Activated T-cell treated with anti-CD3 and anti-CD28 coated beads, Interleukin-2, amount 50 U/mL, for 24 hours (primary cell): ENCODE results near the gene HOTAIR.

Experiments
- DNase-seq: peaks from one replicate; pipeline ENCODE4 v3.0.0-alpha.2; 2020
- H3K27ac Mint-ChIP-seq: 2 replicates; pipeline ENCODE4 v1.8.0; 2020; ENCODE audit warnings: mild to moderate bottlenecking, mixed read lengths
- H3K27me3 Mint-ChIP-seq: 2 replicates; pipeline ENCODE4 v1.8.0; 2020; ENCODE audit warnings: mixed read lengths
- H3K36me3 Mint-ChIP-seq: 2 replicates; pipeline ENCODE4 v1.8.0; 2020; ENCODE audit warnings: low read depth, mixed read lengths
- H3K4me1 Mint-ChIP-seq: 2 replicates; pipeline ENCODE4 v1.8.0; 2020; ENCODE audit warnings: low read depth, mixed read lengths
- H3K4me3 Mint-ChIP-seq: 2 replicates; pipeline ENCODE4 v1.8.0; 2020; ENCODE audit warnings: mild to moderate bottlenecking, moderate library complexity, mixed read lengths
- H3K9me3 Mint-ChIP-seq: 2 replicates; pipeline ENCODE4 v1.8.0; 2020; ENCODE audit warnings: mixed read lengths

Gene HOTAIR

DNA sequence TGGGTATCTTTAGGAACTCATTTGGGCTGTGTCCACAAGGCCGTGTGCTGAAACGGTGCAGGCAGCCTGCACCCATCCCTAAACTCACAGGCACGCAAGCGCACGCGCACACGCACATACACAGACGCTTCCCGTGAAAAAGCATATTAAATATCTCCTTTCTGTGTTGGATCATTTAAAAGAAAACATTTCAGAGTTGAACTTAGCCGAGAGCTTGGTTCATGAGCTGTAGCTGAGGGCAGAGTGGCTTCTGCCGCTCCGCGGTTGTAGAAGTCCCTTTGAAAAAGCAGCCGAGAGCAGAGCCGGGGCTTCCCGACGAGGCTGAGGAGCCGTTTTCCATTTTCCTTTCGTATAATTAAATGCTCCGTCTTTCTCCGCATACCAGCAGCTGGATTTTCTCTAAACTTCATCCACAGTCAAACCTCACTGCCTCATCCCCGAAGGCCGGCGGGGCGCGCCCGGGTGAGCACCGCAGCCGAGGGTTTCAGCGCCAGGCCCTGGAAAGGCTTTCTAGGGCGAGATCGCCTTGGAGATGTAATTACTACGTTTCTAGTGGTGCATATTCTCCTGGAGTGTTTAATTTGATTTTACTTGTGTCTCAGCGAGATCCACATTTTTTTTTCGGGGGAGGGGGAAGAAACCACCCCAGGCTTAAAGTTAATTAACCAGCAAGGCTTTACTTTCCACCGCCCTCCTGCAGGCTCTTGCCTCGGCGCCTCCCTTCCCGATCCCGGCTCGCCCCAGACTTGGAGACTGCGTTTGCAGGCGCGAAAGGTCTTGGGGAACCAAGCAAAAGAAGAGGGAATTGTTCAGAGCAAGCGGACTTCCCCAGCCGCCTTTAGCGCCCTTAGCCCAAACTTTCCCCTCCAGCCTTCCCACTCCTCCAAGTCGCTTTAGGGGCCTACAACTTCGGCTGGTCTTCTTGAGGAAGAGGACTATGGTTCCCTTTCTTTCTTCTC is 39.1 kb downstream of the HOTAIR start:
- Mint-ChIP-seq H3K9me3 (no peaks in the 10 kb centered on the region), H3K4me3 (peak overlapping the region; percentile 37), H3K36me3 (no peaks in the 10 kb centered on the region), H3K4me1 (peaks cover 12% of the 10 kb centered on the region), H3K27me3 (peaks cover 93% of the 10 kb centered on the region), H3K27ac (no peak overlapping the region)
- no peak for DNase-seq

DNA sequence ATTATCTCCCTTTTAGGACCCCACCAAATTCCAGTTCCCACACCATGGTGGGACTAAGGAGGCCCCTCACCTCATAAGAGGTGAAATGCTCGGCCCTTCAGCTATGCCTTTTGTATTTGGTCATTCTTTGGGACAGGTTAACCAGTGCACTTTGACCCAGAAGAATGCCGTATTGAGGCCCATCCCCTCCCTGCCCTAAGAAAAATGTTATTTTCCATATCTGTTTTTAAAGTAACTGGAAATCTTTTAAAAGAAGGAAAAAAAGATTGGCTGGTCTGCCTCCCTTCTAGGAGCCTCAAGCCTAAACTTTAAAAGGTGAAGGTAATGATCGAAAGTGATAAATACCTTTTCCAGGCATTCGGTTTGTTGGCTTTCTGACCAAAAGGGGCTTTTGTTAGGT is 41.8 kb downstream of the HOTAIR start:
- peaks cover 7% of the 10 kb centered on the region for H3K4me1 Mint-ChIP-seq
- H3K27me3 Mint-ChIP-seq, result peaks cover 94% of the 10 kb centered on the region
- H3K4me3 Mint-ChIP-seq, result no peak overlapping the region
- H3K27ac Mint-ChIP-seq, result no peak overlapping the region
- H3K9me3 Mint-ChIP-seq, result no peaks in the 10 kb centered on the region
- no peak for DNase-seq
- H3K36me3 Mint-ChIP-seq, result no peaks in the 10 kb centered on the region

DNA sequence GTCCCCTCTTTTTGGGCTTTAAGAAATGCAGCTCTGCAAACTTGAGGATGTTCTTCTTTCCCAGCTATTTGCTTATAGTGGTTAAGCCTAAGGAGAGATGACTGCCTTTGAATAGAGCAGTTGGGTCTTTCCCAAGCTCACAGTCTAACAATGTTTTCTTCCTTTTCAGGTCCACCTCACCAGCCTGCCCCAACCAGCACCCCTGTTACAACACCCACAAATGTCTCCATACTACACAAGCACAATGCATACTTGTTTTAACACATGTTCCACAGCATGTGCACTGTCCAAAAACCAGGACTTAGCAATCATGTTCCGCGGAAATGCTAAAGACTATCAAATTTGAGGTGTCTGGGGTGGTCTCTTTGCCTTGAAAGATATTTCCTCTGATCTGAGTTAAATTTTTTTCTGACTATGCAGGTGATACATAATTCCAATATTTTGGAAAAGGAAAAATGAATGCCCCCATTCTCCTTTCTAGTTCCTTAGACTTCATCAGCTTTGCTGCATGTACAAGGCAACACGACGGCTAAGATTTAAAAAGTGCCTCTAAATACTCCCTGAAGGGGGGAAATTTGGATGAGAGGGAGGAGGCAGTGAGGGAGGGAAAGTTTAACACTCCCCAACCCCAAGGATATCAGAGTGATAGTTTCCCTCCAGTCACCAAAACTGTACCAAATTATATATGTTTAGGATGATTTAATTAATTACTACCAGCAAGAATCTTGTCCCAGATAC is 42.7 kb downstream of the HOTAIR start:
- H3K36me3 Mint-ChIP-seq, result no peaks in the 10 kb centered on the region
- H3K9me3 Mint-ChIP-seq, result no peaks in the 10 kb centered on the region
- no peak for DNase-seq
- no peak overlapping the region for H3K27ac Mint-ChIP-seq
- H3K4me1 Mint-ChIP-seq, result peaks cover 6% of the 10 kb centered on the region
- no peak overlapping the region for H3K4me3 Mint-ChIP-seq
- peaks cover 94% of the 10 kb centered on the region for H3K27me3 Mint-ChIP-seq

GRCh38 chr12:53930591-53931255 is 44.0 kb downstream of the HOTAIR start:
- H3K36me3 Mint-ChIP-seq, result no peaks in the 10 kb centered on the region
- no peak for DNase-seq
- H3K4me3 Mint-ChIP-seq, result no peak overlapping the region

GRCh38 chr12:53929527-53929926 is 45.2 kb downstream of the HOTAIR start:
- no peak for DNase-seq
- Mint-ChIP-seq H3K27ac (no peak overlapping the region), H3K4me1 (no peaks in the 10 kb centered on the region), H3K27me3 (peaks cover 95% of the 10 kb centered on the region), H3K4me3 (no peak overlapping the region), H3K9me3 (no peaks in the 10 kb centered on the region), H3K36me3 (no peaks in the 10 kb centered on the region)

More at GRCh38 chr12:53930591-53931255, 44.0 kb downstream of the HOTAIR start:
- Mint-ChIP-seq H3K9me3 (no peaks in the 10 kb centered on the region), H3K4me1 (peaks cover 4% of the 10 kb centered on the region), H3K27ac (no peak overlapping the region), H3K27me3 (peaks cover 94% of the 10 kb centered on the region)

DNA sequence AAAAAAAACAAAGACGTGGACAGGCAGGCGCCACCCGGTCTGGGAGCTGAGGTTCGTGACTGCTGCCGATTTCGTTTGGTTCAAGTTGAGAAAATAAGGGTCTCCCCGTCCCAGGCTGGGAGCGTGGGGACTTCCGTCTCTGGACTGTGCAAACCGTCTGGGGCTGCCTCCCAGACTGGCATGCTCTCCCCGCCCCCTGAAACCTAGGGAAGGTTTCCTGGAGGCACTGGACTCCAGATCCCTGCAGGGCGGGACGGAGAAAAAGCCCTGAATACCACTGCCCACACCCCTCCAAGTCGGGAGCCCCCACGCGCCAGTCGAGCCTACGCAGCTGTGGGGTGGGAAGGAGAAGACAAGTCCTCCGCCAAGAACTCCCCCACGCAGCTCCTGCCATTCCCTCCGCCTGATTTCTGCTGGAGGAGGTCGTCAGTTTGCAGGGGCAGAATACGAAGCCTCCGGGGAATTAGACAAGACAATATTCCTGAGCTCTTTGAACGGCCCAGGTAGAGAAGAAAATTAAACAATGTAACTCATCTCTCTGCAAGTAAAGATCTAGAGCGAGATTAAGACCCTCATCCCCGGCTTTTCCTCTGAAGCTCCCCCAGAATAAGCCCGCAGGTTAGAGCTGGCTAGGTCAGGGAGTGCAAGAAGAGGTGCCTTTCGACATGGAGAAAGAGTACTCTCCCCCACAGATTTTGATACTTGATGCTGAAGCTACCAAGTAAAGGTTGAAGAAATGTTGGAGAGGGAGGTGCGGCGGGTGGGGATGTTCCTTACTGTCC is 46.5 kb downstream of the HOTAIR start:
- Mint-ChIP-seq H3K4me3 (no peak overlapping the region), H3K9me3 (no peaks in the 10 kb centered on the region), H3K27ac (no peak overlapping the region)

GRCh38 chr12:53927220-53928029 is 47.3 kb downstream of the HOTAIR start:
- Mint-ChIP-seq H3K27ac (no peak overlapping the region), H3K36me3 (no peaks in the 10 kb centered on the region), H3K27me3 (peaks cover 94% of the 10 kb centered on the region), H3K4me3 (no peak overlapping the region), H3K9me3 (no peaks in the 10 kb centered on the region), H3K4me1 (no peaks in the 10 kb centered on the region)
- DNase-seq, result no peak

More for the DNA sequence above, 46.5 kb downstream of the HOTAIR start:
- DNase-seq, result no peak
- Mint-ChIP-seq H3K4me1 (no peaks in the 10 kb centered on the region), H3K27me3 (peaks cover 95% of the 10 kb centered on the region), H3K36me3 (no peaks in the 10 kb centered on the region)

- Mint-ChIP-seq H3K9me3 (no peaks in the 10 kb centered on the region), H3K4me1 (no peaks in the 10 kb centered on the region), H3K27me3 (peaks cover 92% of the 10 kb centered on the region), H3K4me3 (no peak overlapping the region), H3K27ac (no peak overlapping the region), H3K36me3 (no peaks in the 10 kb centered on the region)
- DNase-seq, result no peak
These were observed 50.0 kb downstream of the HOTAIR start for GRCh38 chr12:53924521-53925405.

DNA sequence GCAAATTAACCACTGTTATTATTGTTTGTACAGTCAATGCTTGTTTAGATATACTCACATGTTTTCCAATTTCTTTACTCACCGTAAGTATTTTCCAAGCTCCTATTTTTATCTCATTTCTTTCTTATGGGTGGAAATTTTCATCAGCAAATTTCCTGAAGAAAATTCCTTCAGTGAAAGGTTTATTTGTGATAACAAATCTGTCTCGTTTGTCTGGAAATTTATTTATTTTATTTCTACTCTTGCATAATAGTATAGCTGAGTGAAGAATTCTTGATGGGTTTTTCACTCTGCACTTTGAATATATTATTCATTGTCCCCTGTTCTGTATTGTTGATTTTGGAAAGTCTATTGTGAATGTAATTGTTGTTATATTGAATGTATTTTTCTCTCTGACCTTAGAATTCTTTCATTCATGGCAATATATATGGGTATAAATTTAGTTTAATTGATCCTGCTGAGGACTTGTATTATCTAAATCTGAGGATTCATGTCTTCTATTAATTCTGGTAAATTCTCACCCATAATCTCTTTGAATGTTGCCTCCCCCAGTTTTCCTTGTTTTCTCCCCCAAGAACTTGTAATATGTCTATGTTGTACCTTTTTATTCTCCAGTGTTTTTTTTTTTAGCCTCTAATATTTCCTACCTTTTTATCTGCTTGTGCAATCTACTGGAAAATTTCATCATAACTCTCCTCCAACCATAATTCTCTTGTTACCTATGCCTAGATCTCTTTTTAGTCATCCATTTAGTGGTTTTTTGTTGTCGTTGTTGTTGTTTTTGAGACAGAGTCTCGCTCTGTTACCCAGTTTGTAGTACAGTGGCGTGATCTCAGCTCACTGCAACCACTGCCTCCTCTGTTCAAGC is 57.7 kb downstream of the HOTAIR start:
- peaks cover 69% of the 10 kb centered on the region for H3K27me3 Mint-ChIP-seq

More for the DNA sequence above, 57.7 kb downstream of the HOTAIR start:
- Mint-ChIP-seq H3K4me1 (no peaks in the 10 kb centered on the region), H3K27ac (no peak overlapping the region), H3K4me3 (no peak overlapping the region), H3K9me3 (no peaks in the 10 kb centered on the region), H3K36me3 (no peaks in the 10 kb centered on the region)
- DNase-seq, result no peak
